ENCODE data around the gene ZNF644. TPM values are rescaled to one million over a fixed set of nuclear protein-coding genes. Genes with fewer than 3 reads are reported as not detected.

The ZNF644 gene
- 44.9 and 47.9 TPM in 2 replicates for total RNA-seq

GRCh38 chr1:91021686-91022517 is at the start of gene ZNF644:
Gene ZNF644, minus strand, starts transcription at chr1:91022035. Its CDS starts 39,682 bp downstream, at chr1:90982353.

Data from aortic smooth muscle cell (primary cell).